Posterior cingulate gyrus (tissue), 11 donors: ENCODE measurements around the gene ADAMTS8.

Source experiments
- DNase-seq, 10 donors: peaks; one replicate each; pipeline versions ENCODE4 v3.0.0 to v3.0.0-alpha.2; 2020 to 2021; ENCODE audit warnings: mixed read lengths in 3 of 10
- intact Hi-C: fragments of 100-400 bp; cut with DNase I; formaldehyde crosslinking; loops from one replicate; pipeline ENCODE4 v1.15.1; 2023

ADAMTS8 gene

GRCh38 chr11:130428316-130429119 is at the start of gene ADAMTS8:
TSS of gene ADAMTS8 (minus strand) at chr11:130428609. CDS start at chr11:130428286, 323 bp downstream.
- peak in 3 of 10 donors; percentile 49 to 89 (median 76) for DNase-seq
- intact Hi-C loops: loop anchor here (2.0 kb wide), 1 partner anchor 116 kb away; no protein-coding TSS in a partner anchor

GRCh38 chr11:130477586-130478203 is 49.3 kb upstream of the ADAMTS8 start:
- DNase-seq: no peak
- intact Hi-C loops: no loop called here

- intact Hi-C loops: no loop called here
- peak in 2 of 10 donors; percentile 66 to 81 for DNase-seq
These were observed 48.6 kb upstream of the ADAMTS8 start for GRCh38 chr11:130476922-130477491.

- intact Hi-C loops: no loop called here
- peak in 2 of 10 donors; percentile 43 to 68 for DNase-seq
These were observed 48.0 kb upstream of the ADAMTS8 start for GRCh38 chr11:130476200-130476921.

- intact Hi-C loops: no loop called here
- DNase-seq: peak in 1 of 10 donors; percentile 61
These were observed 47.1 kb upstream of the ADAMTS8 start for GRCh38 chr11:130475426-130476053.

GRCh38 chr11:130474637-130475400 is 46.4 kb upstream of the ADAMTS8 start:
- intact Hi-C loops: no loop called here
- peak in 1 of 10 donors; percentile 69 for DNase-seq

- DNase-seq: peak in 2 of 10 donors; percentile 70 to 77
- intact Hi-C loops: no loop called here
These were observed 45.5 kb upstream of the ADAMTS8 start for GRCh38 chr11:130473795-130474377.

GRCh38 chr11:130473056-130473794 is 44.8 kb upstream of the ADAMTS8 start:
- intact Hi-C loops: no loop called here
- peak in 2 of 10 donors; percentile 77 to 81 for DNase-seq

- DNase-seq: peak in 2 of 10 donors; percentile 74 to 81
These were observed 44.1 kb upstream of the ADAMTS8 start for GRCh38 chr11:130472434-130472961.

GRCh38 chr11:130471731-130472433 is 43.5 kb upstream of the ADAMTS8 start:
- DNase-seq: peak in 2 of 10 donors; percentile 59 to 80
- intact Hi-C loops: no loop called here

More at GRCh38 chr11:130472434-130472961, 44.1 kb upstream of the ADAMTS8 start:
- intact Hi-C loops: no loop called here

GRCh38 chr11:130470832-130471706 is 42.7 kb upstream of the ADAMTS8 start:
- peak in 1 of 10 donors; percentile 68 for DNase-seq
- intact Hi-C loops: no loop called here

- DNase-seq: peak in 1 of 10 donors; percentile 78
- intact Hi-C loops: no loop called here
These were observed 40.8 kb upstream of the ADAMTS8 start for GRCh38 chr11:130469181-130469580.

- intact Hi-C loops: no loop called here
- peak in 2 of 10 donors; percentile 33 to 62 for DNase-seq
These were observed 38.9 kb upstream of the ADAMTS8 start for GRCh38 chr11:130467116-130467900.

- intact Hi-C loops: no loop called here
- no peak for DNase-seq
These were observed 36.9 kb upstream of the ADAMTS8 start for GRCh38 chr11:130465263-130465662.

GRCh38 chr11:130464291-130464812 is 35.9 kb upstream of the ADAMTS8 start:
- intact Hi-C loops: no loop called here
- DNase-seq: no peak
